GM19397 (cell line): ENCODE results near the gene PRRT2.
"Not testable (repeated sequence)": the region's sequence is repeated elsewhere in the genome, so short reads cannot be mapped to it uniquely, and the experiment has no call there.

ENCODE experiments used
- ATAC-seq: cut with Tn5 transposase; IDR thresholded peaks from one replicate; pipeline ENCODE4 v1.9.1; 2021; ENCODE audit warnings: mild to moderate bottlenecking, moderate library complexity; ENCODE audit not compliant: unreplicated experiment

Gene PRRT2

DNA sequence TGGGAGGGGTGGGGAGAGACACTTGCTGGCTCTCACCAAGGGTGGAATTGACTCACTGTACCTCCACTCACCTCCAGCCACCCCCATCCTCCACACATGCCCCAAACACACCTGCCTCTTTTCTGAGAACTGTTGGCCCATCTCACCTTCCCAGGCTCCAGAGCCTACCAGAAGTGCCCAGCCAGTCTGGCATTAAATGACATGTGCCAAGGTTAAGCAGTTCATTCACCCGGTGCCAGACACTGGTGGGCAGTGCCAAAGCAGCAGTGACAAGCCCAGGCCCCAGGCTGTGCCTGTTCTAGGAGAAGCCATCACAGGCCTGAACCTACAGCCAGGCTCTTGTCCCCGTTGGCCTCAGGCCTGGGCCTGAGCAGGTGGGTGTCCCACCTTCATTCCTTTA lies 19.5 kb downstream of the PRRT2 start:
- ATAC-seq = no peak

DNA sequence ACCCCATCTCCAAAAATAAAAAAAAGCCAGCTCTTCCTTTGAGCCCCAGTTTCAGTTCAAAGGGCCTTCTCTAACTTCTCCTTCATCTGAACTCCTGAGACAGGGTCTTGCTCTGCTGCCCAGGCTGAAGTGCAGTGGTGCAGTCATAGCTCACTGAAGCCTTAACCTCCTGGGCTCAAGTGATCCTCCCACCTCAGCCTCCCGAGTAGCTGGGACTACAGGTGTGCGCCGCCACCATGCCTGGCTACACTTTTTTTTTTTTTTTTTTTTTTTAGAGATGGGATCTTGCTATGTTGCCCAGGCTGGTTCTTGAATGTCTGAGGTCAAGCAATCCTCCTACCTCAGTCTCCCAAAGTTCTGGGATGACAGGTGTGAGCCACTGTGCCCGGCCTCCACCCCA lies 21.2 kb downstream of the PRRT2 start:
- ATAC-seq = not testable (repeated sequence)

GRCh38 chr16:29834079-29834478 lies 22.1 kb downstream of the PRRT2 start:
- ATAC-seq = no peak

GRCh38 chr16:29835926-29836325 lies 23.9 kb downstream of the PRRT2 start:
- ATAC-seq = no peak

DNA sequence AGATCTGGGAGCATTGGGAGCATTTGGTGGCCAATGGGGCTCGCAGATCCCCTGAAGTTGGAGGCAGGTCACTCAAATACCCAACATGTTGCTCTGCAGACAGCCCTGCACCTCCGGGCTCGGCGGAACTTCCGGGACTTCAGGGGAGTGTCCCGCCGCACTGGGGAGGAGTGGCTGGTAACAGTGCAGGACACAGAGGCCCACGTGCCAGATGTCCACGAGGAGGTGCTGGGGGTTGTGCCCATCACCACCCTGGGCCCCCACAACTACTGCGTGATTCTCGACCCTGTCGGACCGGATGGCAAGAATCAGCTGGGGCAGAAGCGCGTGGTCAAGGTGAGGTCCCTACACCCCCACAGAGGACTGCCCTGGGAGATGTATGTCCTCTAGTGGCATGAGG lies 24.6 kb downstream of the PRRT2 start:
- ATAC-seq = no peak

DNA sequence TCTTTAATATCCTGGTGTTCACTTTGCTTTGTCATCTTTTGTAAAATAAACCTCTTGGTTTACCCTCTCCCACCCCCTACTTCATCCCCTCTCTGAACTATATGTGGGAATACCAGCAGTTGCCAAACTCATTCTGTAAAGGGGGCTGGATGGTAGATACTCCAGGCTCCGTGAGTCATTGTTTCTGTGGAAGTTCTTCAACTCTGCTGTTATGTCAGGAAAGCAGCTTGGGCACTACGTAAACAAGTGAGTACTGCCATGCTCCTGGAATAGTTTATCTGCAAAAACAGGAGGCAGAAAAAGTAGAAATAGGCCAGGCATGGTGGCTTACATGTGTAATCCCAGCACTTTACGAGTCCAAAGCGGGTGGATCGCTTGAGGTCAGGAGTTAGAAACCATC lies 25.8 kb downstream of the PRRT2 start:
- no peak for ATAC-seq

DNA sequence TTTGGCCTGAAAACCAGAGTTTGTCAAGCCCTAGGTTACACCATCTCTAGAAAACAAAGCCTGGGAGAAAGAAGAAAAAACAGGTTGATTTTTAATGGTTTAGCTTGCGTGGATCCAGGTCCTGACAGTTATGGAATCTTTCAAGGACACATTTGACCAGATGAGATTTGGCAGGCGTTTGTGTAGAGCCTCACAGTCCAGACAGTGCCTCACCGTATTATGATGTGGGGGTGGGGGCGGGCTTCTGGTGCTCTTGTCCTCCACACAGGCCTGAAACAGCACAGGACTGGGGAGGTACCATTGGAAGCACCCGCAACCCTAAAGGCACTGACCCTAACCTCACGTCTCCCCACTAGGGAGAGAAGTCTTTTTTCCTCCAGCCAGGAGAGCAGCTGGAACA lies 27.8 kb downstream of the PRRT2 start:
- no peak for ATAC-seq

GRCh38 chr16:29840240-29840639 lies 28.2 kb downstream of the PRRT2 start:
- no peak for ATAC-seq

- no peak for ATAC-seq
Observed at GRCh38 chr16:29841631-29842030, 29.6 kb downstream of the PRRT2 start.

DNA sequence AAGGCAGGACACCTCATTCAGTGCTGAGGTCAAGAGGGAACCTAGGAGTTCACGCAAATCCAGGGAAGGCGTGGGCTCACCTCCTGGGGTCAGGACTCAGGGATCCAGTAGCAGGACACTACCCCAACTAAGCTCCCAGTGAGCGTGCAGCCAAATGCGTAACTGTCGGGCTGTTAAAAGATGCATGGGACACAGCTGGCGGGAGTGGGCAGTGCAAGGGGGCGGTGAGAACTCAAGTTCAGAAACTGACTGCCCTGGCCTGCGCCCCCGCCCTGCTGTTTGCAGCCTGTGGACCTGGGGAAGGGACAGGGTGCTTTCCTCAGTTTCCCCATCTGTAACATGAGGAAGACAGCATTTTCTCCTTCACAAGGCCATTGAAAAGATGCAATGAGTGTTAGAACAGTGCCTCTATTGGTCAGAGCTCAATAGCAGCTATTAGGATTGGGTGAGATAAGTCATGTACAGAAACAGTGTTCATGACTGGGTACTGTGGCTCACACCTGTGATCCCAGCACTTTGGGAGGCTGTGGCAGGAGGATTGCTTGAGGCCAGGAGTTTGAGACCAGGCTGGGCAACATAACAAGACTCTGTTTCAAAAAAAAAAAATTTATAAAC lies 30.8 kb downstream of the PRRT2 start:
- no peak for ATAC-seq

DNA sequence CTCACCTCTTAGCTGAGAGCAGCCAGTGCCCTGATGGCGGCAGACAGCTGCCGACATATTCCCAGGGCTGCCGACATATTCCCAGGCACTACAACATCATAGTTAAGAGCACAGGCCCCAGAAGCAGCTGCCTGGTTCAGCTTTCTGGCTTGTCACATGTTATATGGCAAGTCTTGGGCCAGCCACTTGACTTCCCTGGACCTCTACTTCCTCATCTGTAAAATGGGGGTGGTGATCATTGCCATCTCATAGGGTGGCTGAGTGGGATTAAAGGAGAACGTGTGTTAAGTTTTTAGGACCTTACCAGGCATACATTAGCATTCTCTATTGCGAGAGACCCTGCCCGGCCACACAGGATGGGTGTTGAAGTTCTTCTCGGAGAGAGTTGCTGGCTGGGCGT lies 31.9 kb downstream of the PRRT2 start:
- no peak for ATAC-seq

- no peak for ATAC-seq
Observed at GRCh38 chr16:29844575-29845331, 32.8 kb downstream of the PRRT2 start.

GRCh38 chr16:29845656-29846055 lies 33.7 kb downstream of the PRRT2 start:
- ATAC-seq = no peak

DNA sequence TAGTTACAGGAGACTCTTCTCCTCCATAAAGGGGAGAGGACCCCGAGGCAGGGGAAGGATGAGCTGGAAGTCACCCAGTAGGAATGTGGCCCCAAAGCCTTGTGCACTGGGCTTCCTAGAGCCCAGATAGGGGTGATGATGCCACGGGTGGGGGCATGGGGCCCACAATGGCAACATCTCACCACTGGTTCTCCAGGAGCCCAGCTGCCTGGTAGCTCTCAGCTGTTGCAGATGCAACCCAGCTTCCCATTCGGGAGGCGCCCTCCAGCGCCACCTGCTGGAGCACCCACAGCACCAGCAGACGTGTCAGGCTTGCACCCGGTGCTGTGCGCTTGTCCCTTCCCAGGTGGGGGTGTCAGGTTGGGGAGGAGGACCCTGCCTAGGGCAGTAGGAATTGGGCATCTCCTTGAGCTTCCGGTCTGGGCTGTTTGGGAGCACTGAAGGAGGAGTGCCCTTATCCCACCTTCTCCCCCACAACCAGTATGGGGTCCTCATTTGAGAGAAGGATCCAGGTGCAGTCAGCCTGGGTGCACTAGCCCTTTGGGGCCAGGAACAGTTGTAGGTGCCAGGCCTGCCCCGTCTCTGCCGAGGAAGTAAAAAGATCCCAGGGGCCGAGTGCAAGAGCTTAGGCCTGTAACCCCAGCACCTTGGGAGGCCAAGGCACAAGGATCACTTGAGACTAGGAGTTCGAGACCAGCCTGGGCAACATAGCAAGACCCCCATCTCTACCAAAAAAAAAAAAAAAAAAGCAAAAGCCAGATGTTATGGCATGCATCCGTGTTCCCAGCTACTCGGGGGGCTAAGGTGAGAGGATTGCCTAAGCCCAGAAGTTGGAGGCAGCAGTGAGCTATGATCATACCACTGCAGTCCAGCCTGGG lies 36.7 kb downstream of the PRRT2 start:
- no peak for ATAC-seq

DNA sequence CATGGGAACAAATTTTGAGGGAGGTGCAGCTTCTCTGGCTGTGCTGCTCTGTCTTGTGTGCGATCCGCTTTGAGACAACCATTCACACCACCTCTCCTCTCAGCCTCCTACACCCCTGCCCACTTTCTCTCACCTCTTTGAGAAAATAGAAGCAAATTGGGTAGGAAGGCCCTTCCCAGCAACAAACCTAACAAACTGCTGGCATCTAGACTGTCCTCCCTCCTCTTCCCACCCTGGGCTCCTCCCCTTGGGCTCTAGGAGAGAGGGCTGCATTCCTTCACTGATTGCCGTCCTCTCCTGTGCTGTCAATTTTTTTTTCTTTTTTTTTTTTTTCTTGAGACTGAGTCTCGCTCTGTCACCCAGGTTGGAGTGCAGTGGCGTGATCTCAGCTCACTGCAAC lies 37.5 kb downstream of the PRRT2 start:
- no peak for ATAC-seq

GRCh38 chr16:29850998-29851397 lies 39.0 kb downstream of the PRRT2 start:
- no peak for ATAC-seq

GRCh38 chr16:29852654-29853053 lies 40.7 kb downstream of the PRRT2 start:
- ATAC-seq = no peak

- ATAC-seq = no peak
Observed at GRCh38 chr16:29854520-29855100, 42.6 kb downstream of the PRRT2 start.

- ATAC-seq = no peak
Observed at GRCh38 chr16:29857133-29857760, 45.3 kb downstream of the PRRT2 start.

- ATAC-seq = no peak
Observed at GRCh38 chr16:29858149-29858849, 46.3 kb downstream of the PRRT2 start.
